Smooth muscle cell (in vitro differentiated cells): ENCODE data around the gene BSCL2. TPM values are rescaled to one million over a fixed set of nuclear protein-coding genes. Genes with fewer than 3 reads are reported as not detected.
A peak's percentile ranks its signal among the peaks of the same experiment; 100 is the strongest.

ENCODE experiments used
- DNase-seq: peaks from one replicate; lab custom pipeline; 2025; ENCODE audit not compliant: unreplicated experiment; lab: John Stamatoyannopoulos, UW
- H2AFZ ChIP-seq: fragments of 200-600 bp; sonication (generic); 2 replicates; pipeline ENCODE4 v1.6.0; 2016; ENCODE audit warnings: antibody characterized with exemption, low read depth, mild to moderate bottlenecking
- H3F3A ChIP-seq: fragments of 200-600 bp; sonication (generic); 2 replicates; pipeline ENCODE4 v1.6.0; 2017; ENCODE audit warnings: antibody characterized with exemption, low read depth
- H3K27ac ChIP-seq: fragments of 200-600 bp; sonication (generic); 2 replicates; pipeline ENCODE4 v1.5.1; 2016; ENCODE audit warnings: low read depth, mild to moderate bottlenecking
- H3K27me3 ChIP-seq: fragments of 200-600 bp; sonication (generic); 2 replicates; pipeline ENCODE4 v1.6.1; 2016; ENCODE audit warnings: low read depth, mild to moderate bottlenecking
- H3K36me3 ChIP-seq: fragments of 200-600 bp; sonication (generic); 2 replicates; pipeline ENCODE4 v1.5.1; 2016; ENCODE audit warnings: low read depth
- H3K4me1 ChIP-seq: fragments of 200-600 bp; sonication (generic); 2 replicates; pipeline ENCODE4 v1.5.1; 2016; ENCODE audit warnings: low read depth
- H3K4me2 ChIP-seq: fragments of 200-600 bp; sonication (generic); 2 replicates; pipeline ENCODE4 v1.6.0; 2016; ENCODE audit warnings: mild to moderate bottlenecking
- H3K4me3 ChIP-seq: fragments of 200-600 bp; sonication (generic); 2 replicates; pipeline ENCODE4 v1.5.1; 2016; ENCODE audit warnings: mild to moderate bottlenecking
- H3K79me2 ChIP-seq: fragments of 200-600 bp; sonication (generic); 2 replicates; pipeline ENCODE4 v1.6.0; 2016; ENCODE audit warnings: low read depth, mild to moderate bottlenecking
- H3K9ac ChIP-seq: fragments of 200-600 bp; sonication (generic); 2 replicates; pipeline ENCODE4 v1.6.0; 2016; ENCODE audit warnings: low read depth
- H3K9me3 ChIP-seq: fragments of 200-600 bp; sonication (generic); replicated peaks from 2 replicates; pipeline ENCODE4 v1.5.1; 2016; ENCODE audit warnings: low read depth
- H4K20me1 ChIP-seq: fragments of 200-600 bp; sonication (generic); 2 replicates; pipeline ENCODE4 v1.6.0; 2016; ENCODE audit warnings: low read depth
- WGBS: methylation state at CpG from one replicate; pipeline ENCODE4 v1.1.7; 2016; ENCODE audit warnings: low lambda C conversion rate; 5-methylcytosine and 5-hydroxymethylcytosine counted together
- polyA plus RNA-seq: library from polyadenylated mRNA; unstranded; fragments of >200 nt; fragmentation: Nextera tagmentation; extraction: Ambion mirVana; gene quantifications from 2 replicates; pipeline ENCODE4 v1.2.1, GENCODE V29; 2016
- total RNA-seq: library from RNA; depleted of rRNA; stranded (reverse); fragments of >200 nt; gene quantifications from 2 replicates; pipeline ENCODE4 v1.2.3, GENCODE V29; 2014
- TF ChIP-seq, protein P1 (sequence below): fragments of 200-600 bp; sonication (generic); IDR thresholded peaks from 2 replicates; pipeline ENCODE4 v1.5.1; 2017; ENCODE audit warnings: borderline replicate concordance, mild to moderate bottlenecking, antibody characterized with exemption; ENCODE audit not compliant: insufficient read depth, poor library complexity, severe bottlenecking

Gene BSCL2
- total and polyA plus RNA-seq, 2 experiments from 2014 or later, result 79.7 to 115 TPM

DNA sequence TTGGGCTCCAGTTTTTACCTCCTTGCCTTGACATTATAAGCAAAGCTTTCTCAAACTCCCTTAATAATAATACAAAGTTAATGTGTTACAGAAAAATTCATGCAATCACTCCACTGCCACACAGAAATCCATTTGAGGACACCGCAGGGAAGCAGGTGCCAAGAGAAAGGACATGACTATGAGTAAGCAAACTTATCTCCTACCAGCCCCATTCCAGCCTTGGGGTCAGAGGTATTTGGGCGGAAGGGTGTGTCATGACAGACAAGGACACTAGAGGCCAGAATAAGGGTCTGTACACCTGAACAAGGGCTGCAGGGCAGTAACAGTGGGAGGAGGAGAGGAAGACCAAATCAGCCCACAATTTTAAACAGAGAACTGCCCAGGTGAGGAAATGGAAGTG, 6.1 kb upstream of the BSCL2 start:
- peaks cover 18% of the 10 kb centered on the region for H3K79me2 ChIP-seq
- 97% methylated on average over 2 of the region's 2 CpGs for WGBS

DNA sequence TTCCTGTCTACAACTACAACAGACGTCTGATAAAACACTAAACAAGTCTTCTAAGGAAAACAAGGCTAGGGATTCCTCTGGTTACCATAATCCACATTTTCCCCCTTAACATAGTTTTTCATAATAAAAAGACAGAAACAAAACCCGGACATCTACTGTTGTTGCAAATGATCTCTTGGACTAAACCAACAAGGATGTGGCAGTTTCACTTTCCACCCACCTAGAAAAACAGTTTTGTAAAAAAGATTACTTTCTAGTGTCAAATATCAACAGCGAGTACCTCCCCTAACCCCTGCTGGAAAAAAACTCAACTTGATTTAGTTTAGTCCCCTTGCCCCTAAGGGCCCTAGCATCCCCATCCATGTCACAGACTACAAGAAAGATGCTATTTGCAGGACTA, 5.6 kb upstream of the BSCL2 start:
- Histone ChIP-seq H3K4me1 (peaks cover 15% of the 10 kb centered on the region), H3K79me2 (peaks cover 14% of the 10 kb centered on the region), H3K4me2 (no peak overlapping the region), H3K27ac (peak overlapping the region; percentile 11), H3K4me3 (no peak overlapping the region), H2AFZ (no peak overlapping the region), H3K36me3 (no peaks in the 10 kb centered on the region), H3K27me3 (no peaks in the 10 kb centered on the region), H3K9ac (no peak overlapping the region), H3K9me3 (no peaks in the 10 kb centered on the region), H4K20me1 (no peaks in the 10 kb centered on the region), H3F3A (peaks cover 60% of the 10 kb centered on the region)
- 92% methylated on average over 3 of the region's 3 CpGs for WGBS
- DNase-seq, result no peak
- TF ChIP-seq, protein P1, sequence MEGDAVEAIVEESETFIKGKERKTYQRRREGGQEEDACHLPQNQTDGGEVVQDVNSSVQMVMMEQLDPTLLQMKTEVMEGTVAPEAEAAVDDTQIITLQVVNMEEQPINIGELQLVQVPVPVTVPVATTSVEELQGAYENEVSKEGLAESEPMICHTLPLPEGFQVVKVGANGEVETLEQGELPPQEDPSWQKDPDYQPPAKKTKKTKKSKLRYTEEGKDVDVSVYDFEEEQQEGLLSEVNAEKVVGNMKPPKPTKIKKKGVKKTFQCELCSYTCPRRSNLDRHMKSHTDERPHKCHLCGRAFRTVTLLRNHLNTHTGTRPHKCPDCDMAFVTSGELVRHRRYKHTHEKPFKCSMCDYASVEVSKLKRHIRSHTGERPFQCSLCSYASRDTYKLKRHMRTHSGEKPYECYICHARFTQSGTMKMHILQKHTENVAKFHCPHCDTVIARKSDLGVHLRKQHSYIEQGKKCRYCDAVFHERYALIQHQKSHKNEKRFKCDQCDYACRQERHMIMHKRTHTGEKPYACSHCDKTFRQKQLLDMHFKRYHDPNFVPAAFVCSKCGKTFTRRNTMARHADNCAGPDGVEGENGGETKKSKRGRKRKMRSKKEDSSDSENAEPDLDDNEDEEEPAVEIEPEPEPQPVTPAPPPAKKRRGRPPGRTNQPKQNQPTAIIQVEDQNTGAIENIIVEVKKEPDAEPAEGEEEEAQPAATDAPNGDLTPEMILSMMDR, result no peak

More for the DNA sequence above, 6.1 kb upstream of the BSCL2 start:
- no peak overlapping the region for H3K4me2 ChIP-seq
- peak overlapping the region; percentile 11 for H3K27ac ChIP-seq
- no peak overlapping the region for H2AFZ ChIP-seq
- no peak for DNase-seq
- H3K4me1 ChIP-seq, result peaks cover 14% of the 10 kb centered on the region
- no peaks in the 10 kb centered on the region for H4K20me1 ChIP-seq
- no peaks in the 10 kb centered on the region for H3K9me3 ChIP-seq
- H3K27me3 ChIP-seq, result no peaks in the 10 kb centered on the region
- TF ChIP-seq, protein P1, result no peak
- peaks cover 55% of the 10 kb centered on the region for H3F3A ChIP-seq
- H3K9ac ChIP-seq, result no peak overlapping the region
- no peak overlapping the region for H3K4me3 ChIP-seq
- H3K36me3 ChIP-seq, result no peaks in the 10 kb centered on the region

DNA sequence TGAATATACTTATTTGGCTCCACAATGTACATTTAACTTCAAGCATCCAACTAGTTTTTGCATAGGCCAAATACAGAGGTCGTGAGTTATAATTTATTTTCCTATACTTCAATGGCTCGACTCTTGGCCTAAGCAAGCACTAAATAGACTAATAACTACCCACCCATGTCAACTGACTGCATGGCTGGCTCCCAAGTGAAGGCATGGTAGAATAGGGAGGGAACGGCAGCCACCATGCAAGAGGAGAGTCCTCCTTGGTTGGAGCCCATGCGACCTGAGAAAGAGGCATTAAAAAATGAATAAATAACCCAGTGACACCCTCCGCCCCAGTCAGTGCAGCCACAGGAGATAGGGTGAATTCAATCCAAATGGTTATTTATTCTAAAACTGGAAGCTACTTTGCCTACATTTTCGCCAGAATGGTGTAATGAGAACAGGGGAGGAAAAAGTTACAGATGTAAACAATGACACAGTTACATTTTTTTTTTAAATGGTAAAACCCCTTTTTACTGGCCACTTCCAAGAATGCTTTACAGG, 5.1 kb upstream of the BSCL2 start:
- TF ChIP-seq, protein P1, result no peak
- Histone ChIP-seq H3K27me3 (no peaks in the 10 kb centered on the region), H3K36me3 (no peaks in the 10 kb centered on the region), H3K9ac (no peak overlapping the region), H3K9me3 (no peaks in the 10 kb centered on the region), H3K27ac (peak overlapping the region; percentile 11), H3K79me2 (peaks cover 10% of the 10 kb centered on the region), H3K4me2 (no peak overlapping the region), H3K4me3 (no peak overlapping the region), H3F3A (peaks cover 65% of the 10 kb centered on the region), H4K20me1 (no peaks in the 10 kb centered on the region), H2AFZ (no peak overlapping the region), H3K4me1 (peaks cover 20% of the 10 kb centered on the region)
- 97% methylated on average over 6 of the region's 6 CpGs for WGBS
- no peak for DNase-seq

DNA sequence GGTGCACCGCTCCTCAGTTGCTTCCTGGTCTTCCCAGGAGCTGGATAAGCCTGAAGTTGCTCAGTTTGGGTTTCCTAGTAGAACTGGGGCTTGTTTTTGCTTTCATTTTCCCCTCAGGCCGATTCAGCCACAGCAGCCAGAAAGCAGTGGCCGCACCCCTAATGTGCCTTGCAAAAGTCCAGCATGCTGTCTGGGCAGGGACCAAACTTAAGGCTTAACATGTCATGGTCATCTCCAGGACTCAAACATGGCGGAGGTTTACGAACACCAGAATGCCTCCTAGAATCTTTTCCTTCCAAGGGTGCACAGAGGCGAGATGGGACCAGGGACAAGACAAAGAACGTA, 2.7 kb upstream of the BSCL2 start:
- peaks cover 8% of the 10 kb centered on the region for H3K79me2 ChIP-seq
- H3K4me1 ChIP-seq, result peaks cover 37% of the 10 kb centered on the region
- peak overlapping the region; percentile 98 for H3K27ac ChIP-seq
- peaks cover 56% of the 10 kb centered on the region for H3F3A ChIP-seq
- no peaks in the 10 kb centered on the region for H3K36me3 ChIP-seq
- no peaks in the 10 kb centered on the region for H4K20me1 ChIP-seq
- H3K27me3 ChIP-seq, result no peaks in the 10 kb centered on the region
- TF ChIP-seq, protein P1, result no peak
- no peak for DNase-seq
- H2AFZ ChIP-seq, result peak overlapping the region; percentile 98
- no peaks in the 10 kb centered on the region for H3K9me3 ChIP-seq
- H3K4me2 ChIP-seq, result peak overlapping the region; percentile 90
- H3K4me3 ChIP-seq, result peak overlapping the region; percentile 64
- WGBS, result 79% methylated on average over 7 of the region's 7 CpGs
- H3K9ac ChIP-seq, result peak overlapping the region; percentile 97
